ENCODE data around the gene NUP210L. TPM values are rescaled to one million over a fixed set of nuclear protein-coding genes. Genes with fewer than 3 reads are reported as not detected.

The NUP210L gene
- total and polyA plus RNA-seq, 9 of the 15 experiments (the other 6 are each of a cell fraction or from before 2014, with no cell fraction given) = 0.01 to 0.04 TPM; not detected in 7

GRCh38 chr1:153985341-153985912 is 169.4 kb downstream of the NUP210L start (continued):
- TF ChIP-seq NR2C1 (IDR thresholded peaks at IDR 0.05) (no peak), NR2C1 (tag; IDR thresholded peaks at IDR 0.05) (no peak), GMEB1 (CRISPR knock-in tag; IDR thresholded peaks at IDR 0.05) (no peak), CBX1 (IDR thresholded peaks at IDR 0.05; ENCODE audit: low read depth) (no peak), COPS2 (conservative IDR thresholded peaks at IDR 0.05) (no peak), ZNF76 (CRISPR knock-in tag; IDR thresholded peaks at IDR 0.05; ENCODE audit: borderline replicate concordance) (no peak), PBX2 (CRISPR knock-in tag; IDR thresholded peaks at IDR 0.05; ENCODE audit: low read depth) (no peak), PBX2 (tag; conservative IDR thresholded peaks at IDR 0.05; ENCODE audit: low read depth) (no peak), XRCC3 (IDR thresholded peaks at IDR 0.05) (no peak), NBN (IDR thresholded peaks at IDR 0.05; ENCODE audit: low read depth) (no peak), PPARD (CRISPR knock-in tag; IDR thresholded peaks at IDR 0.05) (no peak), MCM3 (IDR thresholded peaks at IDR 0.05) (no peak), CCNT2 (IDR thresholded peaks at IDR 0.05; ENCODE audit: borderline replicate concordance, extremely low read depth, insufficient read length, low read depth, low read length) (no peak), ZNF24 (IDR thresholded peaks at IDR 0.05) (no peak), FOXP1 (CRISPR knock-in tag; IDR thresholded peaks at IDR 0.05) (no peak), LCOR (CRISPR knock-in tag; IDR thresholded peaks at IDR 0.05) (no peak)
- TF ChIP-seq, protein P1, sequence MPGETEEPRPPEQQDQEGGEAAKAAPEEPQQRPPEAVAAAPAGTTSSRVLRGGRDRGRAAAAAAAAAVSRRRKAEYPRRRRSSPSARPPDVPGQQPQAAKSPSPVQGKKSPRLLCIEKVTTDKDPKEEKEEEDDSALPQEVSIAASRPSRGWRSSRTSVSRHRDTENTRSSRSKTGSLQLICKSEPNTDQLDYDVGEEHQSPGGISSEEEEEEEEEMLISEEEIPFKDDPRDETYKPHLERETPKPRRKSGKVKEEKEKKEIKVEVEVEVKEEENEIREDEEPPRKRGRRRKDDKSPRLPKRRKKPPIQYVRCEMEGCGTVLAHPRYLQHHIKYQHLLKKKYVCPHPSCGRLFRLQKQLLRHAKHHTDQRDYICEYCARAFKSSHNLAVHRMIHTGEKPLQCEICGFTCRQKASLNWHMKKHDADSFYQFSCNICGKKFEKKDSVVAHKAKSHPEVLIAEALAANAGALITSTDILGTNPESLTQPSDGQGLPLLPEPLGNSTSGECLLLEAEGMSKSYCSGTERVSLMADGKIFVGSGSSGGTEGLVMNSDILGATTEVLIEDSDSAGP (CRISPR knock-in tag; IDR thresholded peaks at IDR 0.05) = no peak
- TF ChIP-seq, protein P2, sequence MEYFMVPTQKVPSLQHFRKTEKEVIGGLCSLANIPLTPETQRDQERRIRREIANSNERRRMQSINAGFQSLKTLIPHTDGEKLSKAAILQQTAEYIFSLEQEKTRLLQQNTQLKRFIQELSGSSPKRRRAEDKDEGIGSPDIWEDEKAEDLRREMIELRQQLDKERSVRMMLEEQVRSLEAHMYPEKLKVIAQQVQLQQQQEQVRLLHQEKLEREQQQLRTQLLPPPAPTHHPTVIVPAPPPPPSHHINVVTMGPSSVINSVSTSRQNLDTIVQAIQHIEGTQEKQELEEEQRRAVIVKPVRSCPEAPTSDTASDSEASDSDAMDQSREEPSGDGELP (CRISPR knock-in tag; IDR thresholded peaks at IDR 0.05; ENCODE audit: borderline replicate concordance) = peak; percentile 50; the same call in 1 of the 2 replicates
- TF ChIP-seq, protein P3, sequence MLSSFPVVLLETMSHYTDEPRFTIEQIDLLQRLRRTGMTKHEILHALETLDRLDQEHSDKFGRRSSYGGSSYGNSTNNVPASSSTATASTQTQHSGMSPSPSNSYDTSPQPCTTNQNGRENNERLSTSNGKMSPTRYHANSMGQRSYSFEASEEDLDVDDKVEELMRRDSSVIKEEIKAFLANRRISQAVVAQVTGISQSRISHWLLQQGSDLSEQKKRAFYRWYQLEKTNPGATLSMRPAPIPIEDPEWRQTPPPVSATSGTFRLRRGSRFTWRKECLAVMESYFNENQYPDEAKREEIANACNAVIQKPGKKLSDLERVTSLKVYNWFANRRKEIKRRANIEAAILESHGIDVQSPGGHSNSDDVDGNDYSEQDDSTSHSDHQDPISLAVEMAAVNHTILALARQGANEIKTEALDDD (IDR thresholded peaks at IDR 0.05) = no peak
- TF ChIP-seq, protein P4, sequence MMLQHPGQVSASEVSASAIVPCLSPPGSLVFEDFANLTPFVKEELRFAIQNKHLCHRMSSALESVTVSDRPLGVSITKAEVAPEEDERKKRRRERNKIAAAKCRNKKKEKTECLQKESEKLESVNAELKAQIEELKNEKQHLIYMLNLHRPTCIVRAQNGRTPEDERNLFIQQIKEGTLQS (IDR thresholded peaks at IDR 0.05) = peak; percentile 96
- TF ChIP-seq, protein P4 (CRISPR knock-in tag; conservative IDR thresholded peaks at IDR 0.05) = no peak

Measured in K562 (cell line).